Right renal pelvis (tissue), 4 donors: ENCODE data around the gene LYVE1. TPM values are rescaled to one million over a fixed set of nuclear protein-coding genes. Genes with fewer than 3 reads are reported as not detected.
A peak's percentile ranks its signal among the peaks of the same experiment; 100 is the strongest.
"Not testable (repeated sequence)": the region's sequence is repeated elsewhere in the genome, so short reads cannot be mapped to it uniquely, and the experiment has no call there.

ENCODE experiments used
- DNase-seq, 4 donors: peaks; one replicate each; pipeline ENCODE4 v3.0.0-alpha.2; 2013; ENCODE audit warnings: low read depth in 4 of 4, low spot score in 3 of 4, missing footprints in 1 of 4
- polyA plus RNA-seq, 4 donors: library from polyadenylated mRNA; unstranded; fragments of 120-200 nt; gene quantifications; one replicate each; pipeline ENCODE4 v1.2.1, GENCODE V29; 2013; ENCODE audit not compliant: insufficient read length in 4 of 4

LYVE1 gene
- 10 to 100 TPM; 54.7 to 94.4 (median 65.5) TPM for polyA plus RNA-seq

- peak in 1 of 4 donors; percentile 22 for DNase-seq
Observed at GRCh38 chr11:10568486-10568941, at the start of gene LYVE1. Gene LYVE1 (minus strand): TSS chr11:10568665. CDS start chr11:10568532, 133 bp downstream.

- no peak for DNase-seq
Observed at GRCh38 chr11:10617551-10617950, 49.1 kb upstream of the LYVE1 start.

- DNase-seq: no peak
Observed at GRCh38 chr11:10611979-10612862, 43.8 kb upstream of the LYVE1 start.

- no peak for DNase-seq
Observed at GRCh38 chr11:10609636-10610035, 41.2 kb upstream of the LYVE1 start.

- no peak for DNase-seq
Observed at GRCh38 chr11:10608584-10608983, 40.1 kb upstream of the LYVE1 start.

GRCh38 chr11:10607462-10608132 lies 39.1 kb upstream of the LYVE1 start:
- DNase-seq: no peak

GRCh38 chr11:10606536-10607208 lies 38.2 kb upstream of the LYVE1 start:
- no peak for DNase-seq

GRCh38 chr11:10605941-10606381 lies 37.5 kb upstream of the LYVE1 start:
- DNase-seq: no peak

- no peak for DNase-seq
Observed at GRCh38 chr11:10604798-10605197, 36.3 kb upstream of the LYVE1 start.

GRCh38 chr11:10604340-10604748 lies 35.9 kb upstream of the LYVE1 start:
- no peak for DNase-seq

- DNase-seq: no peak
Observed at GRCh38 chr11:10603721-10604297, 35.3 kb upstream of the LYVE1 start.

GRCh38 chr11:10602945-10603344 lies 34.5 kb upstream of the LYVE1 start:
- DNase-seq: no peak

GRCh38 chr11:10602366-10602765 lies 33.9 kb upstream of the LYVE1 start:
- DNase-seq: no peak

GRCh38 chr11:10601837-10602236 lies 33.4 kb upstream of the LYVE1 start:
- DNase-seq: no peak

- DNase-seq: no peak
Observed at GRCh38 chr11:10600570-10601248, 32.2 kb upstream of the LYVE1 start.

GRCh38 chr11:10599388-10600175 lies 31.1 kb upstream of the LYVE1 start:
- DNase-seq: no peak

GRCh38 chr11:10598816-10599215 lies 30.4 kb upstream of the LYVE1 start:
- DNase-seq: no peak

- DNase-seq: no peak
Observed at GRCh38 chr11:10597877-10598351, 29.4 kb upstream of the LYVE1 start.

GRCh38 chr11:10595840-10596239 lies 27.4 kb upstream of the LYVE1 start:
- not testable (repeated sequence) for DNase-seq
